HL-60 (cell line): ENCODE data around the gene DPF3.

ENCODE experiments used
- POLR2AphosphoS5 ChIP-seq: IDR thresholded peaks from 2 replicates; pipeline ENCODE4 v1.6.1; 2012; ENCODE audit warnings: low read depth
- SPI1 ChIP-seq: IDR thresholded peaks from 2 replicates; pipeline ENCODE4 v1.6.1; 2012; ENCODE audit warnings: low read depth, mild to moderate bottlenecking, borderline replicate concordance
- TF ChIP-seq, protein P1 (sequence below): IDR thresholded peaks from one replicate; pipeline ENCODE4 v1.5.1; 2011; ENCODE audit warnings: low read length, control low read depth, inconsistent platforms; ENCODE audit not compliant: insufficient read depth

DNA sequence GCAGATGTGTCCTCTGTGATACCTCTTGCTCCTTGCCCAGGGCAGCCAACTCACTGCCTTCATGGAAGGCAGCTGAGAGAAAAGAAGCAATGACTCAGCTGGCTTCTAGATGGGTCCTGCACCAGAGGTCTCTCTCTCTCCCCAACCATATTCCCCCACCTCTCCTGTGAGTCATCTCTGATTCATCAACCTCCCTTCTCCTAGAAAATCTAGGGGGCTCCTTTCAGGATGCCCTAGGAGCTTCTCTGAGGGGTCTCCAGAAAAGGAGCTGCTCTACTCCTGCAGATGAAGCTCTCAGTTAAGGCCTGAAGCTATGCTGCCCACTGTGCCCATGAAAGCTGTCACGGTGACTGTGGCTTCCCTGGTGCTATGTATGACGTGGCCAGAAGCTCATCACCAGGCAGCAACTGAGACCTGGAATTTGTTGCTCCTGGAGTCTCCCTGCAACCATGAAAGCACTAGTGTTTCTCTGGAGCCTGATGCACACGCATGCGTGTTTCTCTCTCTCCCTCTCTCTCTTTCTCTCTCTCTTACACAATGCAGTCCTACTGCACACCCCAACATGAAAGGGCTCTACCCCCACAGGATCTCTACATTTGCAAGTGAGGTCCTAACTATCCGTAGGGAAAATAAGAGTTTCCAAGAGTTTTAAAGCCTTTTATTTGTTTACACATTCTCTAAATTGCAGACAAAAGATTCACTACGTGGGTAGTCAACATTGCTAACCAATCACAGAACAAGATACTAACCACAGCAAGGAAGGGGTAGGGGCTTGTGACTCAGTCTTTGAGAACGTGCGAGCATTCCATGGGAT lies 285.3 kb downstream of the DPF3 start:
- TF ChIP-seq, protein P1, sequence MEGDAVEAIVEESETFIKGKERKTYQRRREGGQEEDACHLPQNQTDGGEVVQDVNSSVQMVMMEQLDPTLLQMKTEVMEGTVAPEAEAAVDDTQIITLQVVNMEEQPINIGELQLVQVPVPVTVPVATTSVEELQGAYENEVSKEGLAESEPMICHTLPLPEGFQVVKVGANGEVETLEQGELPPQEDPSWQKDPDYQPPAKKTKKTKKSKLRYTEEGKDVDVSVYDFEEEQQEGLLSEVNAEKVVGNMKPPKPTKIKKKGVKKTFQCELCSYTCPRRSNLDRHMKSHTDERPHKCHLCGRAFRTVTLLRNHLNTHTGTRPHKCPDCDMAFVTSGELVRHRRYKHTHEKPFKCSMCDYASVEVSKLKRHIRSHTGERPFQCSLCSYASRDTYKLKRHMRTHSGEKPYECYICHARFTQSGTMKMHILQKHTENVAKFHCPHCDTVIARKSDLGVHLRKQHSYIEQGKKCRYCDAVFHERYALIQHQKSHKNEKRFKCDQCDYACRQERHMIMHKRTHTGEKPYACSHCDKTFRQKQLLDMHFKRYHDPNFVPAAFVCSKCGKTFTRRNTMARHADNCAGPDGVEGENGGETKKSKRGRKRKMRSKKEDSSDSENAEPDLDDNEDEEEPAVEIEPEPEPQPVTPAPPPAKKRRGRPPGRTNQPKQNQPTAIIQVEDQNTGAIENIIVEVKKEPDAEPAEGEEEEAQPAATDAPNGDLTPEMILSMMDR, result no peak
- no peak for TF ChIP-seq SPI1
- TF ChIP-seq POLR2AphosphoS5, result no peak
